H1 (cell line): ENCODE data around the gene PCDHGB6. TPM values are rescaled to one million over a fixed set of nuclear protein-coding genes. Genes with fewer than 3 reads are reported as not detected.

Experiments used
- CTCF ChIA-PET: fragments of 300-600 bp; sonication (Branson Sonifier 250); formaldehyde crosslinking; loops from one replicate; lab custom pipeline; 2021; ENCODE audit not compliant: partially characterized antibody; lab: Charles Lee
- POLR2A ChIA-PET: fragments of 300-600 bp; sonication (Branson Sonifier 250); formaldehyde crosslinking; loops from one replicate; lab custom pipeline; 2021; ENCODE audit warnings: inconsistent platforms; ENCODE audit not compliant: partially characterized antibody; lab: Charles Lee
- DNase-seq, 2 experiments: peaks; one replicate each; pipeline versions ENCODE4 v3.0.0 to v3.0.0-alpha.2; 2010 to 2022; ENCODE audit warnings: low spot score in 2 of 2, low read depth in 1 of 2, mixed read lengths in 1 of 2
- FAIRE-seq: peaks from 2 replicates; lab custom pipeline; 2011; peaks lifted over from hg19 to GRCh38; lab: Jason Lieb, UNC
- H2AFZ ChIP-seq: 2 replicates; pipeline ENCODE4 v1.8.1; 2012; ENCODE audit warnings: low read length, inconsistent platforms
- H2AK5ac ChIP-seq: 2 replicates; pipeline ENCODE4 v1.6.1; 2013; ENCODE audit warnings: low read depth, low read length
- H2BK120ac ChIP-seq: replicated peaks from 2 replicates; pipeline ENCODE3; 2013; ENCODE audit warnings: low read depth, low read length, inconsistent platforms
- H2BK12ac ChIP-seq: 2 replicates; pipeline ENCODE4 v1.6.1; 2013; ENCODE audit warnings: low read depth, low read length
- H2BK15ac ChIP-seq: 2 replicates; pipeline ENCODE4 v1.6.1; 2013; ENCODE audit warnings: low read length
- H2BK20ac ChIP-seq: 2 replicates; pipeline ENCODE4 v1.6.1; 2013; ENCODE audit warnings: low read length
- H2BK5ac ChIP-seq: 2 replicates; pipeline ENCODE4 v1.6.1; 2013; ENCODE audit warnings: low read depth, low read length
- H3K14ac ChIP-seq: 2 replicates; pipeline ENCODE4 v1.6.1; 2013; ENCODE audit warnings: inconsistent platforms; ENCODE audit not compliant: insufficient read length
- H3K18ac ChIP-seq: 2 replicates; pipeline ENCODE4 v1.6.1; 2013; ENCODE audit warnings: low read length; ENCODE audit errors: extremely low read depth
- H3K23ac ChIP-seq: 2 replicates; pipeline ENCODE4 v1.6.1; 2013; ENCODE audit warnings: inconsistent platforms; ENCODE audit not compliant: insufficient read length
- H3K23me2 ChIP-seq: 2 replicates; pipeline ENCODE4 v1.6.1; 2013; ENCODE audit warnings: low read depth, low read length
- H3K27ac ChIP-seq: 2 replicates; pipeline ENCODE4 v1.6.1; 2011; ENCODE audit warnings: low read depth, low read length, inconsistent platforms
- H3K27me3 ChIP-seq, 4 experiments: replicated peaks in 1 of 4; 1 replicate in 1 of 4; 2 replicates in 3 of 4; pipeline versions ENCODE4 v1.6.1 to v1.8.1; 2011 to 2013; ENCODE audit warnings: low read length in 3 of 4, mild to moderate bottlenecking in 3 of 4, inconsistent platforms in 2 of 4, mixed read lengths in 2 of 4, moderate library complexity in 1 of 4; ENCODE audit not compliant: control insufficient read depth in 3 of 4, insufficient read depth in 3 of 4; ENCODE audit errors: extremely low read depth in 1 of 4
- H3K36me3 ChIP-seq, 4 experiments: 2 replicates each; pipeline versions ENCODE4 v1.6.1 to v1.8.1; 2011 to 2013; ENCODE audit warnings: mild to moderate bottlenecking in 4 of 4, low read length in 3 of 4, moderate library complexity in 2 of 4, control low read depth in 1 of 4, inconsistent platforms in 1 of 4; ENCODE audit not compliant: insufficient read depth in 4 of 4, control insufficient read depth in 2 of 4
- H3K4ac ChIP-seq: replicated peaks from 2 replicates; pipeline ENCODE3; 2013; ENCODE audit warnings: low read length, low read depth, mixed read lengths, inconsistent platforms; ENCODE audit not compliant: insufficient read length
- H3K4me1 ChIP-seq, 4 experiments: replicated peaks in 1 of 4; 1 replicate in 1 of 4; 2 replicates in 3 of 4; pipeline versions ENCODE4 v1.6.1 to v1.8.1; 2011 to 2013; ENCODE audit warnings: low read length in 3 of 4, inconsistent platforms in 2 of 4, mixed read lengths in 1 of 4; ENCODE audit not compliant: insufficient read depth in 4 of 4, control insufficient read depth in 3 of 4
- H3K4me2 ChIP-seq, 2 experiments: 2 replicates each; pipeline versions ENCODE4 v1.6.1 to v1.8.1; 2011 to 2013; ENCODE audit warnings: low read depth in 2 of 2, low read length in 2 of 2, control low read depth in 1 of 2, inconsistent platforms in 1 of 2, mild to moderate bottlenecking in 1 of 2; ENCODE audit not compliant: insufficient read depth in 1 of 2
- H3K4me3 ChIP-seq, 4 experiments: fragments of 200-600, 300-600 bp in 1 of 4; sonication (generic), shearing (Covaris generic), sonication (Bioruptor Twin) in 1 of 4; 2 replicates each; pipeline versions ENCODE4 v1.5.1 to v1.8.1; 2011 to 2016; ENCODE audit warnings: low read length in 4 of 4, low read depth in 3 of 4, control low read depth in 2 of 4, inconsistent platforms in 2 of 4, mild to moderate bottlenecking in 2 of 4, mixed read lengths in 1 of 4, moderate library complexity in 1 of 4; ENCODE audit not compliant: insufficient read depth in 2 of 4; ENCODE audit errors: extremely low read depth in 1 of 4
- H3K56ac ChIP-seq: replicated peaks from 2 replicates; pipeline ENCODE3; 2013; ENCODE audit warnings: low read depth, mild to moderate bottlenecking, mixed read lengths, low read length, inconsistent platforms; ENCODE audit not compliant: insufficient read length
- H3K79me1 ChIP-seq: 2 replicates; pipeline ENCODE4 v1.6.1; 2013; ENCODE audit warnings: low read depth, low read length, control low read depth
- H3K79me2 ChIP-seq, 2 experiments: 2 replicates each; pipeline versions ENCODE4 v1.6.1 to v1.8.1; 2012 to 2013; ENCODE audit warnings: low read length in 2 of 2, mild to moderate bottlenecking in 2 of 2, inconsistent platforms in 1 of 2; ENCODE audit not compliant: insufficient read depth in 2 of 2, control insufficient read depth in 1 of 2
- H3K9ac ChIP-seq, 4 experiments: replicated peaks in 1 of 4; 1 replicate in 1 of 4; 2 replicates in 3 of 4; pipeline versions ENCODE4 v1.6.1 to v1.8.1; 2011 to 2013; ENCODE audit warnings: low read depth in 3 of 4, low read length in 3 of 4, control low read depth in 2 of 4, mild to moderate bottlenecking in 2 of 4, moderate library complexity in 2 of 4, inconsistent platforms in 1 of 4; ENCODE audit errors: extremely low read depth in 1 of 4
- H3K9me3 ChIP-seq, 2 experiments: 2 replicates each; pipeline versions ENCODE4 v1.6.1 to v1.8.1; 2012 to 2013; ENCODE audit warnings: mild to moderate bottlenecking in 2 of 2, moderate library complexity in 2 of 2, control low read depth in 1 of 2, inconsistent platforms in 1 of 2, low read depth in 1 of 2, low read length in 1 of 2, mixed read lengths in 1 of 2; ENCODE audit not compliant: insufficient read depth in 2 of 2
- H4K20me1 ChIP-seq, 2 experiments: replicated peaks in 1 of 2; 2 replicates each; pipeline versions ENCODE3 to v1.8.1; 2011 to 2013; ENCODE audit warnings: inconsistent platforms in 2 of 2, low read length in 2 of 2, mild to moderate bottlenecking in 1 of 2; ENCODE audit not compliant: insufficient read depth in 2 of 2, control insufficient read depth in 1 of 2
- H4K5ac ChIP-seq: 2 replicates; pipeline ENCODE4 v1.6.1; 2013; ENCODE audit warnings: low read length, low read depth, mixed read lengths, inconsistent platforms; ENCODE audit not compliant: insufficient read length
- H4K8ac ChIP-seq: 2 replicates; pipeline ENCODE4 v1.8.0; 2013; ENCODE audit warnings: mild to moderate bottlenecking, moderate library complexity, low read length, inconsistent platforms; ENCODE audit not compliant: insufficient read depth; ENCODE audit errors: extremely low read depth
- H4K91ac ChIP-seq: replicated peaks from 2 replicates; pipeline ENCODE3; 2013; ENCODE audit warnings: low read length, mixed read lengths, inconsistent platforms; ENCODE audit not compliant: insufficient read length
- CBX8 ChIP-seq: fragments of 300-800, 300-1000 bp; sonication (generic); IDR thresholded peaks from 2 replicates; pipeline ENCODE4 v1.7.1; 2016; ENCODE audit warnings: low read depth, low read length, borderline replicate concordance
- EP300 ChIP-seq, 2 experiments: IDR thresholded peaks; 1 replicate in 1 of 2; 2 replicates in 1 of 2; pipeline ENCODE4 v1.6.1; 2011 to 2012; ENCODE audit warnings: low read depth in 2 of 2, low read length in 2 of 2, mild to moderate bottlenecking in 2 of 2, borderline replicate concordance in 1 of 2, inconsistent platforms in 1 of 2, moderate library complexity in 1 of 2
- JUN ChIP-seq: IDR thresholded peaks from 2 replicates; pipeline ENCODE4 v1.6.1; 2011; ENCODE audit warnings: low read depth, mild to moderate bottlenecking, improper control_type of control experiment, low read length
- KDM1A ChIP-seq: fragments of 200-600, 300-600 bp; sonication (generic); IDR thresholded peaks from 2 replicates; pipeline ENCODE4 v1.7.1; 2016; ENCODE audit warnings: mild to moderate bottlenecking, low read length, borderline replicate concordance
- WGBS, 2 experiments: shearing (Covaris generic) in 1 of 2; methylation state at CpG; one replicate each; pipeline versions ENCODE4 v1.1.6 to v1.1.7; 2013 to 2015; ENCODE audit warnings: low lambda C conversion rate in 2 of 2, mixed read lengths in 2 of 2, inconsistent platforms in 1 of 2, low coverage in 1 of 2, missing lambda C conversion rate in 1 of 2; ENCODE audit not compliant: insufficient replicate concordance in 2 of 2, insufficient coverage in 1 of 2, insufficient read length in 1 of 2; ENCODE audit errors: extremely low coverage in 1 of 2, missing lambda C conversion rate in 1 of 2; 5-methylcytosine and 5-hydroxymethylcytosine counted together
- polyA plus RNA-seq, 7 experiments: library from polyadenylated mRNA; depleted of rRNA in 3 of 7; stranded (reverse) in 5 of 7; unstranded in 2 of 7; fragments of >200 nt in 5 of 7; fragments of 200-250 nt in 2 of 7; gene quantifications; 1 replicate in 5 of 7; 2 replicates in 1 of 7; 4 replicates in 1 of 7; pipeline versions ENCODE4 v1.2.1 to v1.2.3, GENCODE V29; 2011 to 2013; ENCODE audit warnings: missing spikeins in 2 of 7, mixed read lengths in 2 of 7
- total RNA-seq: library from RNA; stranded (reverse); fragmentation: NEBNext Ultra II Directional; extraction: Animal tissue kit (Norgen Biotek cat#: 25700); gene quantifications from 2 replicates; pipeline ENCODE4 v1.2.1, GENCODE V29; 2021

PCDHGB6 gene
- total and polyA plus RNA-seq, 2 of the 8 experiments (the other 6 are each of a cell fraction or from before 2014, with no cell fraction given), result 3.4 to 4.1 TPM

GRCh38 chr5:141371572-141372475, 36.0 kb upstream of the PCDHGB6 start:
- no peak for FAIRE-seq
- H3K79me1 ChIP-seq, result no peaks in the 10 kb centered on the region
- no peak overlapping the region for H4K8ac ChIP-seq
- no peak overlapping the region for H2BK12ac ChIP-seq
- 95% methylated on average over 55 of the region's 69 CpGs; no CpG with 5 or more reads in 1 of the 2 experiments for WGBS, 2 experiments
- CTCF ChIA-PET, result interaction anchor here (0.7 to 3.7 kb wide), 21 partner anchors 9 to 256 kb away, joined by 3 to 27 read pairs (median 5); partner anchors contain the start of genes PCDHB10, PCDHB11, PCDHB9 and PCDHGA10
- no peak overlapping the region for H3K4ac ChIP-seq
- no peak overlapping the region for H2BK15ac ChIP-seq
- H3K4me1 ChIP-seq, result no peaks in the 10 kb centered on the region
- POLR2A ChIA-PET, result no interaction called here
- H3K14ac ChIP-seq, result no peak overlapping the region
- no peaks in the 10 kb centered on the region for H3K27me3 ChIP-seq
- no peak overlapping the region for H3K4me3 ChIP-seq
- H3K4me2 ChIP-seq, result no peak overlapping the region
- no peak overlapping the region for H4K5ac ChIP-seq
- H3K9ac ChIP-seq, result no peak overlapping the region
- H3K23ac ChIP-seq, result no peak overlapping the region
- no peak overlapping the region for H3K18ac ChIP-seq
- H3K36me3 ChIP-seq, result peaks cover 0 to 3% (median 0%) of the 10 kb centered on the region in 4 experiments; a peak in 2 of 8 replicates
- DNase-seq, result no peak
- H2BK5ac ChIP-seq, result no peak overlapping the region
- no peak overlapping the region for H2AFZ ChIP-seq
- no peak overlapping the region for H4K91ac ChIP-seq
- no peak overlapping the region for H2BK120ac ChIP-seq
- no peak overlapping the region for H2AK5ac ChIP-seq
- H4K20me1 ChIP-seq, result no peaks in the 10 kb centered on the region
- no peak overlapping the region for H3K56ac ChIP-seq
- H3K27ac ChIP-seq, result no peak overlapping the region
- no peaks in the 10 kb centered on the region for H3K23me2 ChIP-seq
- no peak overlapping the region for H2BK20ac ChIP-seq
- H3K79me2 ChIP-seq, result no peaks in the 10 kb centered on the region
- H3K9me3 ChIP-seq, result peaks cover 36 to 54% of the 10 kb centered on the region in 2 experiments; a peak in 3 of 4 replicates
- TF ChIP-seq JUN (no peak), CBX8 (no peak), EP300 (IDR thresholded peaks at IDR 0.05; ENCODE audit: borderline replicate concordance in 1 of 2, low read depth in 2 of 2, low read length in 2 of 2) (no peak), KDM1A (no peak)
